Hepatocyte (in vitro differentiated cells): ENCODE data around the gene SETD3.

Source experiments
- CTCF ChIP-seq: fragments of 200-600 bp; sonication (generic); IDR thresholded peaks from 2 replicates; pipeline ENCODE4 v1.5.1; 2016; ENCODE audit warnings: antibody characterized with exemption, mild to moderate bottlenecking; ENCODE audit not compliant: poor library complexity
- EZH2 ChIP-seq: fragments of 200-600 bp; sonication (generic); IDR thresholded peaks from 2 replicates; pipeline ENCODE4 v1.6.1; 2016; ENCODE audit warnings: antibody characterized with exemption, mild to moderate bottlenecking, borderline replicate concordance

- TF ChIP-seq EZH2 (no peak), CTCF (no peak)
These were observed 43.0 kb downstream of the SETD3 start for GRCh38 chr14:99437706-99438105.
